Tibial nerve (tissue), 4 donors: Measurements from ENCODE around the gene LPAR2. TPM values are rescaled to one million over a fixed set of nuclear protein-coding genes. Genes with fewer than 3 reads are reported as not detected.

Source experiments
- DNase-seq, 2 donors: peaks; one replicate each; pipeline ENCODE4 v3.0.0-alpha.2; 2019; ENCODE audit warnings: low spot score in 2 of 2
- H3K27ac ChIP-seq, 4 donors: fragments of 200-600 bp; sonication (generic) in 3 of 4; one replicate each; pipeline ENCODE4 v1.5.1; 2017 to 2019; ENCODE audit warnings: mild to moderate bottlenecking in 1 of 4
- H3K27me3 ChIP-seq, 2 donors: fragments of 200-600 bp; sonication (generic) in 1 of 2; one replicate each; pipeline versions ENCODE4 v1.5.1 to v1.6.0; 2017 to 2019
- H3K36me3 ChIP-seq, 3 donors: fragments of 200-600 bp; sonication (generic); one replicate each; pipeline ENCODE4 v1.5.1; 2018 to 2019
- H3K4me1 ChIP-seq, 4 donors: fragments of 200-600 bp; sonication (generic) in 3 of 4; one replicate each; pipeline ENCODE4 v1.5.1; 2017 to 2019
- H3K4me3 ChIP-seq, 4 donors: fragments of 200-600 bp; sonication (generic) in 3 of 4; one replicate each; pipeline ENCODE4 v1.5.1; 2017 to 2019; ENCODE audit warnings: mild to moderate bottlenecking in 1 of 4, moderate library complexity in 1 of 4
- H3K9me3 ChIP-seq, 4 donors: fragments of 200-600 bp; sonication (generic) in 3 of 4; one replicate each; pipeline ENCODE4 v1.5.1; 2017 to 2019
- EP300 ChIP-seq, 2 donors: sonication (generic); formaldehyde crosslinking; IDR thresholded peaks; one replicate each; pipeline ENCODE4 v1.6.1; 2017; ENCODE audit warnings: antibody characterized with exemption in 2 of 2, mild to moderate bottlenecking in 1 of 2
- POLR2A ChIP-seq, 2 donors: fragments of 450-650 bp; IDR thresholded peaks; one replicate each; pipeline ENCODE4 v1.6.1; 2017; ENCODE audit warnings: antibody characterized with exemption in 2 of 2, mild to moderate bottlenecking in 2 of 2, moderate library complexity in 2 of 2
- whole genome bisulfite sequencing, 2 donors: methylation state at CpG; one replicate each; pipeline ENCODE4 v1.1.5; 2018; 5-methylcytosine and 5-hydroxymethylcytosine counted together
- total RNA-seq, 4 donors: library from RNA; depleted of rRNA; stranded (reverse); fragments of >200 nt; gene quantifications; one replicate each; pipeline ENCODE4 v1.1.0, GENCODE V29; 2016
- TF ChIP-seq, protein P1 (sequence below), 5 experiments: fragments of 200-600 bp in 3 of 5; fragments of 450-650 bp in 2 of 5; sonication (generic) in 3 of 5; IDR thresholded peaks; one replicate each; pipeline ENCODE4 v1.5.1; 2016 to 2019; ENCODE audit warnings: antibody characterized with exemption in 5 of 5, mild to moderate bottlenecking in 3 of 5, moderate library complexity in 2 of 5

The LPAR2 gene
- total RNA-seq, 4 donors from 2014 or later: 0.39 to 3.0 (median 1.8) TPM

DNA sequence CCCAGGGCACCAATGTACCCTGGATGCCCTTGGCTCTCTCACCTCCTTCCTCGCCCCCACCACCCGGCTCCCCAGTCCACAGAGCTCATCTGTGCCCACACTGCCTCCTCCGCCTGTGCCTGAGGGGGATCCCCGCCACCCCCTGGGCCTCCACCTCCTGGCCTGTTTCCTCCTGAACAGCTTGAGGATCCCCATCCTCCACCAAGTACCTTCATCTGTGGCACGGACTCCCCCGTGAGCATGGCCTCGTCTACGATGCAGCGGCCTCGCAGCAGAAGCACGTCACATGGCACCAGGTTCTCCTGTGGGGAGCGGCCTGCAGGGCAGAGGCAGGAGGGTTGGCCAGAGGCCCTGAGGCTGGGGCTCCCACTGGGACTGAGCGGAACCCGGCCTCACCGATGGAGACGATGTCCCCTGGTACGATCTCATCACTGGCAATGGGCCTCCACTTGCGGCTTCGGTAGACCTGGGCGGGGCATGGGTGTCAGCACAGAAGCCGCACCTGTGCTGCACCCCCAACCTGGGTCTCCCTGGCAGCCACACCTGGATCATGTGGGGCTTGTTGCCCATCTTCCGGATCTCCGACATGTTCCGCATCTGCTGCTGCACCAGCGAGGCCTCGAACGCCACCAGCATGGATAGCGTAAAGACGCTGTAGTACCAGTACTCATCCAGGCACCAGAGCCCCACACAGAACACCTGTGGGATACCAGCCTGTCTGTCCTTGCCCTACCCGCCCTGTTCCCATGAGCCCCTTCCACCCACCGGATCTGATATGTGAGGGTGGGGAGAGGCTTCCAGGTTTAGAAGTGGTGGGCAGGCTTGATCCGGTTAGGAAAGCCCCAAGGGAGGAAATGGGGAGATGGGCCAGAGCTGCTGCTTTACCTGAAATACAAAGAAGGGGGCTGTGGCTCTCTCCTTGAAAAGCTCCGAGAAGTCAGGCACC is 28.7 kb upstream of the LPAR2 start:
- DNase-seq: no peak
- H3K36me3 ChIP-seq: peaks cover 6 to 88% (median 67%) of the 10 kb centered on the region in 3 donors
- H3K4me3 ChIP-seq: no peak overlapping the region
- TF ChIP-seq EP300 (IDR thresholded peaks at IDR 0.05): no peak
- no peak for TF ChIP-seq POLR2A (IDR thresholded peaks at IDR 0.05)
- TF ChIP-seq, protein P1, sequence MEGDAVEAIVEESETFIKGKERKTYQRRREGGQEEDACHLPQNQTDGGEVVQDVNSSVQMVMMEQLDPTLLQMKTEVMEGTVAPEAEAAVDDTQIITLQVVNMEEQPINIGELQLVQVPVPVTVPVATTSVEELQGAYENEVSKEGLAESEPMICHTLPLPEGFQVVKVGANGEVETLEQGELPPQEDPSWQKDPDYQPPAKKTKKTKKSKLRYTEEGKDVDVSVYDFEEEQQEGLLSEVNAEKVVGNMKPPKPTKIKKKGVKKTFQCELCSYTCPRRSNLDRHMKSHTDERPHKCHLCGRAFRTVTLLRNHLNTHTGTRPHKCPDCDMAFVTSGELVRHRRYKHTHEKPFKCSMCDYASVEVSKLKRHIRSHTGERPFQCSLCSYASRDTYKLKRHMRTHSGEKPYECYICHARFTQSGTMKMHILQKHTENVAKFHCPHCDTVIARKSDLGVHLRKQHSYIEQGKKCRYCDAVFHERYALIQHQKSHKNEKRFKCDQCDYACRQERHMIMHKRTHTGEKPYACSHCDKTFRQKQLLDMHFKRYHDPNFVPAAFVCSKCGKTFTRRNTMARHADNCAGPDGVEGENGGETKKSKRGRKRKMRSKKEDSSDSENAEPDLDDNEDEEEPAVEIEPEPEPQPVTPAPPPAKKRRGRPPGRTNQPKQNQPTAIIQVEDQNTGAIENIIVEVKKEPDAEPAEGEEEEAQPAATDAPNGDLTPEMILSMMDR (IDR thresholded peaks at IDR 0.05): no peak
- peaks cover 0 to 31% (median 6%) of the 10 kb centered on the region in 4 donors for H3K4me1 ChIP-seq
- 90% methylated on average over 26 to 32 of the region's 33 CpGs for WGBS, 2 donors
- no peaks in the 10 kb centered on the region for H3K9me3 ChIP-seq
- H3K27ac ChIP-seq: no peak overlapping the region
- H3K27me3 ChIP-seq: no peaks in the 10 kb centered on the region

- H3K4me3 ChIP-seq: no peak overlapping the region
- WGBS, 2 donors: 84 to 90% methylated on average over 22 to 27 of the region's 27 CpGs
- DNase-seq: no peak
- no peaks in the 10 kb centered on the region for H3K9me3 ChIP-seq
- no peaks in the 10 kb centered on the region for H3K27me3 ChIP-seq
- peaks cover 6 to 95% (median 74%) of the 10 kb centered on the region in 3 donors for H3K36me3 ChIP-seq
- H3K4me1 ChIP-seq: peaks cover 0 to 21% (median under 1%) of the 10 kb centered on the region in 4 donors
- TF ChIP-seq POLR2A (IDR thresholded peaks at IDR 0.05) (no peak), EP300 (IDR thresholded peaks at IDR 0.05) (no peak)
- TF ChIP-seq, protein P1 (IDR thresholded peaks at IDR 0.05): no peak
- H3K27ac ChIP-seq: no peak overlapping the region
These were observed 27.8 kb upstream of the LPAR2 start for GRCh38 chr19:19655641-19656343.

DNA sequence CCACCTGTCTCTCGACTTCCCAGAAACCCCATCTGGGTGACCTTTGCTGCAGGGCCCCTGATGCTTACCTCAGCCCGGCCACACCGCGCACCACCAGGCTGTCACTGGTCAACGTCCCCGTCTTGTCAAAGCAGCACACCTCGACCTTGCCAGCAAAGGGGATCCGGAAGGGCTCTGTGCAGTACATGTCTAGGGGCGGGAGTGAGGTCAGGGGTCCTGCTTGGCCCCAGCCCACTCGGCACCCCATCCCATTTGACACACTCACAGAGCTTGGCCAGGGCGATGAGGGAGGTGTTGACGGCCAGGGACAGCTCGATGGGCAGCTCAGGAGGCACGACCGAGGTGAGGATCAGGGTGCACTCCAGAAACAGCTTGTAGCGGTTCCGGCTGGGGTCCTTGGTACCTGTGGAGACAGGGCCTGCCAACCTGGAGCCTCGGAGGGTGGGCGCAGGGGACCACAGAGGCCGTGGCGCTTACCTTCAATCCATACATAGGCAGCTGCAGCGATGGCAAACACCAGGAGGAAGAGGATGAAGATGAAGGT is 27.1 kb upstream of the LPAR2 start:
- TF ChIP-seq, protein P1 (IDR thresholded peaks at IDR 0.05): no peak
- no peak for TF ChIP-seq POLR2A (IDR thresholded peaks at IDR 0.05)
- TF ChIP-seq EP300 (IDR thresholded peaks at IDR 0.05): no peak
- Histone ChIP-seq H3K9me3 (no peaks in the 10 kb centered on the region), H3K4me3 (no peak overlapping the region), H3K27ac (no peak overlapping the region), H3K27me3 (no peaks in the 10 kb centered on the region), H3K36me3 (peaks cover 6 to 100% (median 79%) of the 10 kb centered on the region in 3 donors), H3K4me1 (peaks cover 0 to 17% (median 0%) of the 10 kb centered on the region in 4 donors)
- DNase-seq: no peak
- WGBS, 2 donors: 93 to 96% methylated on average over 14 to 21 of the region's 22 CpGs

- H3K4me3 ChIP-seq: no peak overlapping the region
- no peak overlapping the region for H3K27ac ChIP-seq
- H3K9me3 ChIP-seq: no peaks in the 10 kb centered on the region
- TF ChIP-seq POLR2A (IDR thresholded peaks at IDR 0.05): no peak
- TF ChIP-seq, protein P1 (IDR thresholded peaks at IDR 0.05): no peak
- no peak for TF ChIP-seq EP300 (IDR thresholded peaks at IDR 0.05)
- peaks cover 0 to 15% (median 0%) of the 10 kb centered on the region in 4 donors for H3K4me1 ChIP-seq
- no peaks in the 10 kb centered on the region for H3K27me3 ChIP-seq
- peaks cover 6 to 100% (median 81%) of the 10 kb centered on the region in 3 donors for H3K36me3 ChIP-seq
- no peak for DNase-seq
- 88% methylated on average over 9 of the region's 15 CpGs; no CpG with 5 or more reads in 1 of the 2 donors for WGBS, 2 donors
These were observed 26.4 kb upstream of the LPAR2 start for GRCh38 chr19:19654441-19654840.
